Natural killer cell (primary cell): ENCODE data around the gene IQCM. TPM values are rescaled to one million over a fixed set of nuclear protein-coding genes. Genes with fewer than 3 reads are reported as not detected.

ENCODE experiments used
- ATAC-seq, 3 donors: fragments of 150-1000 bp in 2 of 3; fragments of 200-7000 bp in 1 of 3; cut with Tn5 transposase; 1 replicate in 1 of 3; 2 replicates in 2 of 3; pipeline ENCODE4 v1.10.0; 2021; ENCODE audit warnings: mild to moderate bottlenecking in 2 of 3, moderate library complexity in 2 of 3
- DNase-seq, 2 donors: peaks; one replicate each; pipeline versions ENCODE4 v3.0.0 to v3.0.0-alpha.2; 2013 to 2021; ENCODE audit warnings: mixed read lengths in 1 of 2
- H3K27ac ChIP-seq: one replicate; pipeline ENCODE4 v1.5.1; 2013; ENCODE audit warnings: mild to moderate bottlenecking, low read length
- H3K27me3 ChIP-seq: one replicate; pipeline ENCODE4 v1.6.1; 2013; ENCODE audit warnings: low read length; ENCODE audit not compliant: control insufficient read depth, insufficient read depth
- H3K36me3 ChIP-seq: one replicate; pipeline ENCODE4 v1.6.1; 2013; ENCODE audit warnings: low read length; ENCODE audit not compliant: control insufficient read depth, insufficient read depth
- H3K4me1 ChIP-seq: one replicate; pipeline ENCODE4 v1.6.1; 2013; ENCODE audit warnings: low read length; ENCODE audit not compliant: control insufficient read depth, insufficient read depth
- H3K4me3 ChIP-seq: one replicate; pipeline ENCODE4 v1.5.1; 2013; ENCODE audit warnings: low read length
- H3K9me3 ChIP-seq: one replicate; pipeline ENCODE4 v1.6.1; 2013; ENCODE audit warnings: low read length; ENCODE audit not compliant: control insufficient read depth, insufficient read depth
- H3K27ac Mint-ChIP-seq, 2 donors: one replicate each; pipeline ENCODE4 v1.8.0; 2022; ENCODE audit warnings: mild to moderate bottlenecking in 2 of 2, mixed read lengths in 2 of 2, moderate library complexity in 1 of 2
- H3K27me3 Mint-ChIP-seq, 2 donors: one replicate each; pipeline ENCODE4 v1.8.0; 2022; ENCODE audit warnings: low read depth in 2 of 2, mixed read lengths in 2 of 2
- H3K36me3 Mint-ChIP-seq: one replicate; pipeline ENCODE4 v1.8.0; 2022; ENCODE audit warnings: mixed read lengths
- H3K4me1 Mint-ChIP-seq, 2 donors: one replicate each; pipeline ENCODE4 v1.8.0; 2022; ENCODE audit warnings: mixed read lengths in 2 of 2
- H3K4me3 Mint-ChIP-seq: one replicate; pipeline ENCODE4 v1.8.0; 2022; ENCODE audit warnings: mild to moderate bottlenecking, moderate library complexity, mixed read lengths
- H3K9me3 Mint-ChIP-seq, 2 donors: one replicate each; pipeline ENCODE4 v1.8.0; 2022; ENCODE audit warnings: mixed read lengths in 2 of 2
- WGBS: methylation state at CpG from one replicate; pipeline ENCODE4 v1.1.7; 2013; ENCODE audit warnings: missing lambda C conversion rate; ENCODE audit not compliant: insufficient coverage; 5-methylcytosine and 5-hydroxymethylcytosine counted together
- intact Hi-C: fragments of 100-400 bp; cut with micrococcal nuclease; formaldehyde crosslinking; loops from one replicate; pipeline ENCODE4 v1.14.2; 2022
- total RNA-seq, 4 donors: library from RNA; stranded (reverse); fragments of 120-200 nt in 1 of 4; gene quantifications; one replicate each; pipeline versions ENCODE4 v1.2.3 to v1.2.4, GENCODE V29; 2013 to 2022
- TF ChIP-seq, protein P1 (sequence below): fragments of 200-600 bp; IDR thresholded peaks from one replicate; pipeline ENCODE4 v1.8.0; 2022; ENCODE audit warnings: antibody characterized with exemption

IQCM gene
- total RNA-seq, 3 donors from 2014 or later (not counting 1 experiment from before 2014, with no cell fraction given) = not detected

DNA sequence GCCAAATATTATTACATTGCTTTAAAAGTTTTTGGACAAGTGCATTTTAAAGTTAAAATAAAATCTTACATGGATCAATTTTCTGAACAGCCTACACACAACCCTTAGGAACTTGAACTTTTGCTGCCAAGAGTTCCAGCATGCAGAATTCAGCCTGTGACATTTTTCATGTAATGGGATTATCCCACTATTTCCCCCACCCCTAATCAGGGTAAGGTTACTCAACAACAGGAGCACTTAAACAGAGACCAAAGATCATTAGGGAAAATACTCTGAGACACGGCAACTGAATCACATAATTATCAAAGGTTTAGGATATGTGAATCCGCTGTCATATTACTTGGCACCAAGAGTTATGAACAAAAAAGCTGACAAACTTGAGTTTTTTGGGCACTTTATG is 47.2 kb downstream of the IQCM start:
- 97% methylated on average over 2 of the region's 2 CpGs for whole genome bisulfite sequencing
- DNase-seq = no peak
- no peaks in the 10 kb centered on the region for H3K4me1 Mint-ChIP-seq
- Histone ChIP-seq H3K4me1 (no peaks in the 10 kb centered on the region), H3K4me3 (no peak overlapping the region), H3K9me3 (no peaks in the 10 kb centered on the region), H3K36me3 (no peaks in the 10 kb centered on the region), H3K27me3 (no peaks in the 10 kb centered on the region), H3K27ac (no peak overlapping the region)
- H3K4me3 Mint-ChIP-seq = no peak overlapping the region
- H3K27ac Mint-ChIP-seq = no peak overlapping the region
- TF ChIP-seq, protein P1, sequence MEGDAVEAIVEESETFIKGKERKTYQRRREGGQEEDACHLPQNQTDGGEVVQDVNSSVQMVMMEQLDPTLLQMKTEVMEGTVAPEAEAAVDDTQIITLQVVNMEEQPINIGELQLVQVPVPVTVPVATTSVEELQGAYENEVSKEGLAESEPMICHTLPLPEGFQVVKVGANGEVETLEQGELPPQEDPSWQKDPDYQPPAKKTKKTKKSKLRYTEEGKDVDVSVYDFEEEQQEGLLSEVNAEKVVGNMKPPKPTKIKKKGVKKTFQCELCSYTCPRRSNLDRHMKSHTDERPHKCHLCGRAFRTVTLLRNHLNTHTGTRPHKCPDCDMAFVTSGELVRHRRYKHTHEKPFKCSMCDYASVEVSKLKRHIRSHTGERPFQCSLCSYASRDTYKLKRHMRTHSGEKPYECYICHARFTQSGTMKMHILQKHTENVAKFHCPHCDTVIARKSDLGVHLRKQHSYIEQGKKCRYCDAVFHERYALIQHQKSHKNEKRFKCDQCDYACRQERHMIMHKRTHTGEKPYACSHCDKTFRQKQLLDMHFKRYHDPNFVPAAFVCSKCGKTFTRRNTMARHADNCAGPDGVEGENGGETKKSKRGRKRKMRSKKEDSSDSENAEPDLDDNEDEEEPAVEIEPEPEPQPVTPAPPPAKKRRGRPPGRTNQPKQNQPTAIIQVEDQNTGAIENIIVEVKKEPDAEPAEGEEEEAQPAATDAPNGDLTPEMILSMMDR = no peak
- ATAC-seq = no peak
- peaks cover 3 to 4% of the 10 kb centered on the region in 2 donors for H3K9me3 Mint-ChIP-seq
- intact Hi-C loops = no loop called here
- H3K27me3 Mint-ChIP-seq = no peaks in the 10 kb centered on the region
- H3K36me3 Mint-ChIP-seq = no peaks in the 10 kb centered on the region

DNA sequence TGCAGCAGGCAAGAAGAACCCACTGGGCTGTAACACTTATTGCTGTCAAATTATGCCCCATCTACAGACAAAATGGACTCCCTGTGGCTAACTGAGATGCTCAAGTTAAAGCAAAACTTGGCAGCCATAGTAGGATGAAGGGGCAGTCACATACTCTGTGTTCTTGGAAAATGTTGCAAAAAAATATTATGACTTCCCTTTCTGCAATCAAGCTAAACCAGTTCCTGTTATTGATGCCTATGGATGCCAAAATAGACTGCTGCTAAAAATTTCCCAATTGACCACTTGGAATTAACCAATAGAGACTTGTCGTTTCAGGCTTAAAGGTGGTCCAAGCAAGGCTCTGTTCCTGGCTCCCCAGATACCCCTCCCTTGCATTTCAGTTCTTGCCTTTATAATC is 49.5 kb downstream of the IQCM start:
- no peaks in the 10 kb centered on the region for H3K9me3 ChIP-seq
- TF ChIP-seq, protein P1 = no peak
- H3K27me3 ChIP-seq = no peaks in the 10 kb centered on the region

DNA sequence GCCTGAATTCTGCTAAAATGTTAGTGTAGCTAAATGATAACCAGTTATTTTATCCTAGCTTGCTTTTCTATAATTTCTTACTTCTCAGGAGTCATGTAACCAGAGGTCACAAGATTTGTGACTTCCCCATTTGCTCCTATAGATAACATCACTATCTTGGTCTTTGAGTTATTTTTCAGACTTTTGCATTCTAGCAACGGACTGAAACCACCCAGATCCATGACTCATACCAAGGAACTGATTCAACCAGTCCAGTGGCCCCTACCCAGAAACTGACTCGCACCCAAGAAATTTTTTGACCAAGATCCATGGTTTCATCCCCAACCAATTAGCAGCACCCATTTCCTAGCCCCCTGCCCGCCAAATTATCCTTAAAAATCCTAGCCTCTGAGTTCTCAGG is 50.0 kb downstream of the IQCM start:
- Histone ChIP-seq H3K4me3 (no peak overlapping the region), H3K27ac (no peak overlapping the region), H3K4me1 (no peaks in the 10 kb centered on the region), H3K36me3 (no peaks in the 10 kb centered on the region), H3K27me3 (no peaks in the 10 kb centered on the region), H3K9me3 (no peaks in the 10 kb centered on the region)
- ATAC-seq = no peak
- Mint-ChIP-seq H3K27me3 (no peaks in the 10 kb centered on the region), H3K27ac (no peak overlapping the region), H3K4me1 (no peaks in the 10 kb centered on the region), H3K36me3 (no peaks in the 10 kb centered on the region), H3K9me3 (peaks cover 3 to 4% of the 10 kb centered on the region in 2 donors), H3K4me3 (no peak overlapping the region)
- intact Hi-C loops = no loop called here
- TF ChIP-seq, protein P1 = no peak
- no peak for DNase-seq
- 49% methylated on average over 3 of the region's 3 CpGs for WGBS

More for the DNA sequence above, 49.5 kb downstream of the IQCM start:
- intact Hi-C loops = no loop called here
- H3K27me3 Mint-ChIP-seq = no peaks in the 10 kb centered on the region
- H3K27ac Mint-ChIP-seq = no peak overlapping the region
- peaks cover 3 to 4% of the 10 kb centered on the region in 2 donors for H3K9me3 Mint-ChIP-seq
- no peak overlapping the region for H3K4me3 ChIP-seq
- no peaks in the 10 kb centered on the region for H3K36me3 Mint-ChIP-seq
- WGBS = 76% methylated on average over 1 of the region's 1 CpG
- H3K4me3 Mint-ChIP-seq = no peak overlapping the region
- DNase-seq (no peak), ATAC-seq (no peak)
- no peak overlapping the region for H3K27ac ChIP-seq
- no peaks in the 10 kb centered on the region for H3K4me1 Mint-ChIP-seq
- H3K36me3 ChIP-seq = no peaks in the 10 kb centered on the region
- H3K4me1 ChIP-seq = no peaks in the 10 kb centered on the region

DNA sequence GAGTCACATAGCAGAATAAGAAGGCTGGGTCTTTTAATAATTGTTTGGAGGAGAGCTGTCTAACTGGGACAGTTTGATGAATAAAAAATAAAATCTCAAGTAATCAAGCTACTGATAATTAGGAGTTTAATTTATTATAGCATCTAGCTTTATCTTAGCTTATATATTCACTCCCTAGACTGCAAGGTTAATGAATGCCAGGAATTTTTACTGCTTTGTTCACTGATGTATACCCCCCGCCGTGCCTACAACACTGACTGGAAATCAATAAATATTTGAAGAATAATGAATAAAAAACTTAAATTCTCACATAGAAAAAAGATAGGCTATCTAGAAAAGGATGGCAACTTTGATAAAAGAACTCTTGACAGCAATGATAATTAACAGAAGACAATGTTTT is 59.7 kb downstream of the IQCM start:
- H3K4me3 Mint-ChIP-seq = no peak overlapping the region
- H3K4me1 ChIP-seq = no peaks in the 10 kb centered on the region
- peaks cover 15% of the 10 kb centered on the region in 2 donors for H3K9me3 Mint-ChIP-seq
- no peak overlapping the region for H3K4me3 ChIP-seq
- H3K36me3 Mint-ChIP-seq = no peaks in the 10 kb centered on the region
- no peaks in the 10 kb centered on the region for H3K27me3 ChIP-seq
- DNase-seq (no peak), ATAC-seq (no peak)
- WGBS = no CpG with 5 or more reads among the region's 2 CpGs
- H3K9me3 ChIP-seq = no peaks in the 10 kb centered on the region
- intact Hi-C loops = no loop called here
- TF ChIP-seq, protein P1 = no peak
- H3K36me3 ChIP-seq = no peaks in the 10 kb centered on the region
- H3K27me3 Mint-ChIP-seq = no peaks in the 10 kb centered on the region
- no peaks in the 10 kb centered on the region for H3K4me1 Mint-ChIP-seq
- no peak overlapping the region for H3K27ac ChIP-seq
- H3K27ac Mint-ChIP-seq = no peak overlapping the region
